ENCODE measurements around the gene SLC6A8.
A peak's percentile ranks its signal among the peaks of the same experiment; 100 is the strongest.

The SLC6A8 gene

DNA sequence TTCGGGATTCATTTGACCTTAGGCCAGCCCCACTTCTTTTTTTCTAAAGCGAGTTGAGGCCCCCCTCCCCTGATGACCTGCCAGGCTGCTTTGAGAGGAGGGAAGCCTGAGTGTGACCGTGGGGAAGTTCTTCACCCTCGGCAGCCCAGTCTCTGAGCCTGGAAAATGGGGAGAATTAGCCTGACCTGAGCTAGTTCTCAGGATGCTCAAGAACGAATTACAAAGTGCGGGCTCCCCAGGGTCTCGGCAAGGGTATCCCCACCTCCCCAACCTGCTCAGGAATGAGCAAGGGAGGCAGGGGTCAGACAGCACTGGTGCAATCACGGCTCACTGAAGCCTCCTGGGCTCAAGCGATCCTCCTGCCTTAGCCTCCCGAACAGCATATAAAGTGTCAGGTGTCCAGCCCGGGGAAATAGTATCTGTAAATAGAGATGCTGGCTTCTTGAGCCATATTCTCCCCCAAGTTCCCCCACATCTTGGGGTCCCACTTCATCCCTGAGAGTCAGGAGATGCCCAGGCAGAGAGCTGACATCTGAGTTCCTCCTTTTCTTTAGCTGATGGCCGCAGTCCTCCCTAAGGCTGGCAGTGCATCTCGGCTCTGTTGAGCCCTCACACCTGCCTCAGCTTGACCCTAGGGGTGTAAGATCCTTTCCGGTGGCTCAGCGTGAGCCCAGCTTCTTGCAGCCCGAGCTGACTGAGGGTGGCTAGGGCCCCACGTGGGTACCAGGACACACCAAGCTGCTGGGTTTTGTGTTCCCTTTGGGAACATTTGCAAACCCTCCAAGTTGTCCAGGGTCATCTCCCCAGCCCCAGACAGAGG lies 39.2 kb upstream of the SLC6A8 start:
- DNase-seq (ENCODE audit: low read depth), result no peak

- DNase-seq (ENCODE audit: low read depth), result no peak
Observed at GRCh38 chrX:153649178-153649914, 38.4 kb upstream of the SLC6A8 start.

- no peak for DNase-seq (ENCODE audit: low read depth)
Observed at GRCh38 chrX:153649915-153650782, 37.6 kb upstream of the SLC6A8 start.

- DNase-seq (ENCODE audit: low read depth), result no peak
Observed at GRCh38 chrX:153650959-153651358, 36.8 kb upstream of the SLC6A8 start.

- no peak for DNase-seq (ENCODE audit: low read depth)
Observed at GRCh38 chrX:153651540-153652079, 36.1 kb upstream of the SLC6A8 start.

- no peak for DNase-seq (ENCODE audit: low read depth)
Observed at GRCh38 chrX:153653556-153653955, 34.2 kb upstream of the SLC6A8 start.

DNA sequence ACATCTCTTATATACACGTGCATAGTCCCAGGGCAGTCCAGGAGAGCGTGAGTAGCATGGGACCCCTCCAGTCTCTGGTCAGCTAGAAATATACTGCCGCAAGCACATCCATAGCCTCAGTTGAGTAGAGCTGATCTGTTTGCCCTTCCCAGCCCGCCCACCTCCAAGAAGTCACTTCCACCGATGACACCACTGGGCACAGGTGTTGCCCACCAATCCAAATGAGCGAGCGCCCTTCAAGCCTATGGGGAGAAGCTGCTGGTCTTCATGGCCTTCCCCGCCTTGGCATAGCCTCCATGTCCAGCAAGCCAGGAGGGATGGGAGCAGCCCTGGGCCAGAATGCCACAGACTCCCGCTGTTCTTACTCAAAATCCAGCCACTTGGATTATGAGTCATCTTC lies 30.6 kb upstream of the SLC6A8 start:
- no peak for DNase-seq (ENCODE audit: low read depth)

GRCh38 chrX:153659268-153659667 lies 28.5 kb upstream of the SLC6A8 start:
- DNase-seq (ENCODE audit: low read depth), result no peak

DNA sequence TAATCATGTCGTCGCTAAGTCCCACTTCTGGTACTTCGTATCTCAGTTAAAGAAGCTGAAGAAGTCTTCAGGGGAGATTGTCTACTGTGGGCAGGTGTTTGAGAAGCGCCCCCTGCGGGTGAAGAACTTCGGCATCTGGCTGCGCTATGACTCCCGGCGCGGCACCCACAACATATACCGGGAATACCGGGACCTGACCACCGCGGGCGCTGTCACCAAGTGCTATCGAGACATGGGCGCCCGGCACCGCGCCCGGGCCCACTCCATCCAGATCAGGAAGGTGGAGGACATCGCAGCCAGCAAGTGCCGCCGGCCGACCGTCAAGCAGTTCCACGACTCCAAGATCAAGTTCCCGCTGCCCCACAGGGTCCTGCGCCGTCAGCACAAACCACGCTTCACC lies 25.5 kb upstream of the SLC6A8 start:
- DNase-seq (ENCODE audit: low read depth), result no peak

DNA sequence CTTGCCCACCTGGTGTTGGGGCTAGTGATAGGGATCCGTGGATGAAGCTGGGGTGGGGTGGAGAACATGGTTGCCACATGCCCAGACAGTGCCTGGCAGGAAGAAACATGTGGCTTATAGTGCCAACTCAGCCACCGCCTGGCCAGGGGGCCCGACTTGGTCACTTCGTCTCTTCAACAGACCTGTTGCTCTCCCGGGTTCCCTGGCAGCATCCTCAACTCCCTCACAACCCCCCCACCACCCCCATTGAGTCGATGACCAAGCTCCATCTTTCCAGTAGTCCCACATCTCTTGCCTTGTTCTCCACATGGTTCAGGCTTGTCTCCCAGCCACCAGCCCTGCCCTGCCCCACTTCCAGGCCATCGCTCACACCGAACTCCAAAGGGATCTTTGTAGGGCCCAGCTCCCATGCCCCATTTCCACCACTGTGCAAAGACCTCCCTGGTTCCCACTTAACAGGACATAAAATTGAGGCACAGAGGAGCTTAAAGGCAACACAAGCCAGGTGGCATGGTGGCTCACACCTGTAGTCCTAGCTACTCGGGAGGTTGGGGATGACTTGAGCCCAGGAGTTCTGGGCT lies 21.9 kb upstream of the SLC6A8 start:
- no peak for DNase-seq (ENCODE audit: low read depth)

DNA sequence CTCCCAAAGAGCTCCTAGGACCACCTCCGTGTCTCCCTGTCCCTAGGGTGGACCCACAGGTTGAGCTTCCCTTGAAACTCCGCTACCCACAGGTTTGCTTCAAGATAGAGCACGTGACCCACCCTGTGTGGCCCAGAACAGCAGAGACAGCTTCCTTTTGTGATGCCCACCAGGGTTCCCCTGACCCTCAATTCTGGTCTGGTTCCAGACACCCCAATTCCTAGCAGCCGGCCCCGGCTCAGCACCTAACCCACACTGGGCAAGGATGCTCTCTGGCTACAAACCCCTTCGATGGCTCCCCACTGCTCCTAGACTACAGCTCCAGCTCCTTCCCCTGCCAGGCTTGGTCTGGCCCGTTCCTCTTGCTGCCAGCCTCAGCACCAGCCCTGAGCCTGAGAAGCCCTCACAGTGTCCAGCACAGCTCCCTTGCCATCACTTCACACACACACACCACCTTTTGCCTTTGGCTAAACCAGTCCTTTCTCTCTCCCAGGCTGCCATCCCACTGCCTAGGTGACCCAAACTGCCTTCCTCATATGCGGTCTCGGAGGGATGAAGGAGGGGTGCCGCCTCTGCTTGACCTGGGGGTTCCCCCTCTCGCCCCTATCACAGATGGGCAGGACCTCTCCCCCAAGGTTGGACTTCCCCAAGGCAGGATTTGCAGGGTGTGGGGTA lies 20.3 kb upstream of the SLC6A8 start:
- no peak for DNase-seq (ENCODE audit: low read depth)

DNA sequence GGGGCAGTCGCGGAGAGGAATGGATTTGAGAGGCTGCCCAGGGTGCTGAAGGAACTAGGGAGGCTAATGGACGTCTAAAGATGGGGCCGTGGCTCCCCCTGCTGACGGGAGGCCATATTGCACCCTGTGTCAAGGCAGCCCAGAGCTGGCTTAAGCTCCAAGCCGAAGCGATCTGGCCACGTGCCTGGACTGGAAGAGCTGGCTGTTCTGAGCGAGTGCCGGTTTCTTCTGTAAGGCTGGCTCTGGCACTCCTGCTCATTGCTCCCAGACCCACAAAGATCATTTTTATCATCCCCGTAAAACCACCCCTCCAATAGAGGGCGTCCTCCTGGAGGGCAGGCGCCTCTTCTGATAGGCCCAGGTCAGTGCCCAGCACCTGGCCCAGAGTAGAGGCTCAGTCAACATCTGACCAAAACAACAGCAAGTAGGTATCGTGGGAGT lies 19.8 kb upstream of the SLC6A8 start:
- DNase-seq (ENCODE audit: low read depth), result peak; percentile 32

- DNase-seq (ENCODE audit: low read depth), result no peak
Observed at GRCh38 chrX:153668423-153669173, 19.1 kb upstream of the SLC6A8 start.

- DNase-seq (ENCODE audit: low read depth), result no peak
Observed at GRCh38 chrX:153669174-153669890, 18.4 kb upstream of the SLC6A8 start.

DNA sequence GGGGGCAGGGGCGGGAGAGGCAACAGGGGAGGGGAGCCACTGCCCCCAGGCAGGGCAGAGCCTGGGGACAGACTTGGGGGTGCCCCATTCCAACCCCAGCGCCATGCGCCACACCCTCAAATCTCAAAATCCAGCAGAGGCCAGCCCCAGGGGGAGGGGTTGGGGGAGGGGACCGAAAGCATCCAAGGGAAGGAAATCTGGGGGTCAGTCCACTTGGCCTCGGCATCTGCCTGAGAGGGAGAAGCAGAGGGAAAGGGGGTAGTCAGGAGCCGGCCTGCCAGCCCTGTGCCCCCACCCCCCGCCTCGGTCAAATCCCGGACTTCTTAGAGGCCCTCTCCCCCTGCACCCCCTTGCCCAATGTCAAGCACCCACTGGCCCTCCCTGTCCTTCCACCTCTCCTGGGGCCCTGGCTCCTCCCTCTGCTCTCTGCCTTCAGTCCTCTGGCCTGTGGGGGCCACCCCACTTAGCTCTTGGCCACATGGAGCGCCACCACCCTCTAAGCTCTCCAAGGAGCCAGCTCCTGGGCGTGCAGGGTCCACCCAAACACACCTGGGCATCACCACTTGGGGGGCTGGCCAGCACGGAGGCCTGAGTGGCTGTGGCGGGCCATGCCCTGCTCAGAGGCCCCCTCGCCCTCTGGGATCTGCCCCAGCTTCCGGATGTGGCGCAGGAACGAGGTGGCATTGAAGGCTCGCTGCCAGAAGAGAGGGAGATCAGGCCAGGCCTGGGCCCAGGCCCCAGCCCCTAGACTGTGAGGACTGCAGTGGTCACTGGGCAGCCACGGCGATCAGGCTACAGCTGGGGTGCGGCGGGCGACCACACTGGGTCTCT lies 17.6 kb upstream of the SLC6A8 start:
- DNase-seq (ENCODE audit: low read depth), result no peak

DNA sequence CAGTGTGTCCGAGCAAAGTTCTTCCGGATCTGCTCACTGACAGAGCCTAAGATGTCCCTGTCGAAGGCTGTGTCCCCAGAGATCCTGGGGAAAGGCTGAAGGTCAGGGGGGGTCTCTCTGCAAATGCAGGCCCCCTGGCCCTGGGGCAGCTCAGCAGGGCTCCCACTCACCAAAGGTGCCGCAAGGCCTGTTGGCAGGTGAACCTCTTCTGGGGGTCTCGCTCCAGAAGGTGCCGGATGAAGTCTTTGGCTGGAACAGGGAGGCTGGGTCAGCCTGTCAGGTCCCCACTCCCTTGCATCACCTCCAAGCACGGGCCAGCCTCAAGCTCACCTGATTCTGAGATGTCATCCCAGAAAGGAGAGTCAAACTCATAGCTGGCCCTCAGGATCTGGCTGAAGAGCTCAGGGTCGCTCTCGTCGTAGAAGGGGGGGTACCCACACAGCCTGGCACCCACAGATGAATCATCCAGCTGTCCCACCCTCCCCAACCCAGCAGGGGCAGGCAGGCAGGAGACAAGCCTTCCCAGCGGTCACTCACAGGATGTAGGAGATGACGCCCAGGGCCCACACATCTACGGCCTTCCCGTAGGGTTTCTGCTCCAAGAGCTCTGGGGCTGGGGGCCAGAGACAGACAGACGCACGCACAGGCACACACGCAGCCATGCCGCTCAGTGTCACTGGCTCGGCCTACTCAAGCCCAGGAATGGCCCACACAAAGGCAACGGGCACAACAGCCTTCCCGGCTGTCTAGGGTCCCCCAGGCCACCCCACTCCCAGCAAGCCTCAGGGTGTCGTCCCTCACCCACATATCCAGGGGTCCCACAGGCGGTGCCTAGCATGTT lies 16.8 kb upstream of the SLC6A8 start:
- no peak for DNase-seq (ENCODE audit: low read depth)

DNA sequence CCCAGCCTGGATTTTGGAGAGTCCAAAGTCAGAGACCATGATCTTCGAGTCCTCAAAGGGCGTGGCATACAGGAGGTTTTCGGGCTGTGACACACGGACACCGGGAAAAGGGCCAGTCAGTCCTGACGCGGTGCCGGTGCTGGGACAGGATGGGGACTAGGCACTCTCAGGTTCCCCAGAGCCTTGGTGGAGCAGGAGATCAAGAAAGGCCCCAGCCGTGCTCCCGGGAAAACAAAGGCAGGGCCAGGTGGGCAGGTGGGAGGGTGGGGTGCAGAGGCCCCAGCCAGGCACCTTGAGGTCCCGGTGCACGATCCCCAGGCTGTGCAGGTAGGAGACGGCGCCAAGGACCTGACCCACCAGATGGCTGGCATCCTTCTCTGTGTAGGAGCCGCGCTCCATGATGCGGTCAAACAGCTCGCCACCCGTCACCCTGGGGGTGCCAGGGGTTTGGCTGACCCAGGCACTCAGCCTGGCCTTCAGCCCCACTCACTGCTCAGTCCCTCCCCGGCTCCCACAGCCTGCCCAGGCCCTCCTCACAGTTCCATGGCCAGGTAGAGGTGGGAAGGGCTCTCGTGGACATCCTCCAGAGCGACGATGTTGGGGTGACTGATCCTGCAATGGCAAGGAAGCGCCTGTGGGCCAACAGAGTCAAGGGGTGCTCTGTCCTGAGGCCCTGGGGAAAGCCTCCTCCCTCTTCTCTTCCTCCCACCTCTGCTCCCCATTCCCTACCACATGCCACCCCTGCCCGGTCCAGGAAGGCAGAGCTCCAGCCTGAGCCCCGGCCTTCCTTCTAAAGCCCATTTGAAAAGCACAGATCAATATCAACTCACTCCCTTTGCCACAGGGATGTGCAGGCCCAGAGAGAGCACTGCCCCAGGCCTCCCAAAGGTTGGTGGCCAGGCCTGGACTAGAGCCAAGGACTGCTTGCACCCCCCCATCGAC lies 15.9 kb upstream of the SLC6A8 start:
- no peak for DNase-seq (ENCODE audit: low read depth)

Measured in GM04504 (cell line).